Omental fat pad (tissue), 4 donors: ENCODE measurements around the gene ZNF324B. TPM values are rescaled to one million over a fixed set of nuclear protein-coding genes. Genes with fewer than 3 reads are reported as not detected.

Experiments
- ATAC-seq: fragments of 150-250 bp; one replicate; pipeline ENCODE4 v1.9.1; 2016; ENCODE audit warnings: mild to moderate bottlenecking, moderate library complexity; ENCODE audit not compliant: low FRiP score
- DNase-seq: peaks from one replicate; pipeline ENCODE4 v3.0.0-alpha.2; 2019; ENCODE audit warnings: low spot score
- small RNA-seq: library from RNA; depleted of rRNA; stranded (forward); fragments of <200 nt; gene quantifications from one replicate; pipeline ENCODE3, GENCODE V24; 2016
- total RNA-seq, 4 donors: library from RNA; depleted of rRNA; stranded (reverse); fragments of >200 nt; gene quantifications; one replicate each; pipeline ENCODE4 v1.1.0, GENCODE V29; 2016
- TF ChIP-seq, protein P1 (sequence below), 3 donors: fragments of 450-650 bp; IDR thresholded peaks; one replicate each; pipeline ENCODE4 v1.5.1; 2016 to 2017; ENCODE audit warnings: antibody characterized with exemption in 3 of 3, mild to moderate bottlenecking in 3 of 3, moderate library complexity in 2 of 3

ZNF324B gene
- total RNA-seq, 4 donors from 2014 or later: 3.8 to 8.5 (median 6.0) TPM

DNA sequence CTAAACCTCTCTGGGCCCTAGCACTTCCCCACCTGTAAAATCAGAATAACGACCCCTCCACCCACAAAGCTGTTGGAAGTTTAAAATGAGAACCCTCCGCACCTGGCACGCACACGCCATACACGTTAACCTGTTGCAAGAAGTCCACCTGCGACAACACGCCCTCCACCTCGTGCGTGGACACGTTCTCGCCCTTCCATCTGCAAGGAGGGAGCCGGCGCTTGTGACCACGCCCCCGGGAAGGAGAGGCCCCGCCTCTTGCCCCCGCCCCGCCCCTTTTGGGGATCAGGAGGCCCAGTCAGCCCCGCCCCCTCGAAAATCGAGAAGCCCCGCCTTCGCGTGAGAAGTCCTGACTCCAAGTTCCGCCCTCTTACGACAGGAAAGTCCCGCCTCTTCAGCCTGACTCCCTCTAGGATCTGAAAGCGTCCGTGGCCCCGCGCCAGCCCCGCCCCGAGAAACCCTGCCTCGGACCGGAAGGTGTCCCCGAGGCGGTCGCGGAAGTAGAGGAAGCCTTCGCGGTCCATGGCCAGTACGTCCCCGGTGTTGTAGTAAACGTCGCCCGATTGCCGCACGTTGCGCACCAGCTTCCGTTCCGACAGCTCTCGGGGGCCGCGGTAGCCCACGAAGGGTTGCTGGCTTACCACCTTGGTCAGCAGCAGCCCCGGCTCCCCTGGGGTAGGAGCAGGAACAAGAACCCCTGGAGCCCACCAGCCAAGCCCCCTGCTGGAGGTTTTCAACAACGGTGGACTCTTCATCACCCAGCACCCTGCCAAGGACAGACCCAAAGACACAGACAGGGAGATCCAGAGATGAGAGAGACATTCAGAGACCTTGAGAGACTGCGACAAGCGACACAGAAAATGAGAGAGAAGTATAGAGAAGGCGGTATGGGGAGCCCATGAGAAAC, 47.9 kb downstream of the ZNF324B start:
- ATAC-seq (peak; percentile 99), DNase-seq (peak; percentile 98)
- TF ChIP-seq, protein P1, sequence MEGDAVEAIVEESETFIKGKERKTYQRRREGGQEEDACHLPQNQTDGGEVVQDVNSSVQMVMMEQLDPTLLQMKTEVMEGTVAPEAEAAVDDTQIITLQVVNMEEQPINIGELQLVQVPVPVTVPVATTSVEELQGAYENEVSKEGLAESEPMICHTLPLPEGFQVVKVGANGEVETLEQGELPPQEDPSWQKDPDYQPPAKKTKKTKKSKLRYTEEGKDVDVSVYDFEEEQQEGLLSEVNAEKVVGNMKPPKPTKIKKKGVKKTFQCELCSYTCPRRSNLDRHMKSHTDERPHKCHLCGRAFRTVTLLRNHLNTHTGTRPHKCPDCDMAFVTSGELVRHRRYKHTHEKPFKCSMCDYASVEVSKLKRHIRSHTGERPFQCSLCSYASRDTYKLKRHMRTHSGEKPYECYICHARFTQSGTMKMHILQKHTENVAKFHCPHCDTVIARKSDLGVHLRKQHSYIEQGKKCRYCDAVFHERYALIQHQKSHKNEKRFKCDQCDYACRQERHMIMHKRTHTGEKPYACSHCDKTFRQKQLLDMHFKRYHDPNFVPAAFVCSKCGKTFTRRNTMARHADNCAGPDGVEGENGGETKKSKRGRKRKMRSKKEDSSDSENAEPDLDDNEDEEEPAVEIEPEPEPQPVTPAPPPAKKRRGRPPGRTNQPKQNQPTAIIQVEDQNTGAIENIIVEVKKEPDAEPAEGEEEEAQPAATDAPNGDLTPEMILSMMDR (IDR thresholded peaks at IDR 0.05): no peak

DNA sequence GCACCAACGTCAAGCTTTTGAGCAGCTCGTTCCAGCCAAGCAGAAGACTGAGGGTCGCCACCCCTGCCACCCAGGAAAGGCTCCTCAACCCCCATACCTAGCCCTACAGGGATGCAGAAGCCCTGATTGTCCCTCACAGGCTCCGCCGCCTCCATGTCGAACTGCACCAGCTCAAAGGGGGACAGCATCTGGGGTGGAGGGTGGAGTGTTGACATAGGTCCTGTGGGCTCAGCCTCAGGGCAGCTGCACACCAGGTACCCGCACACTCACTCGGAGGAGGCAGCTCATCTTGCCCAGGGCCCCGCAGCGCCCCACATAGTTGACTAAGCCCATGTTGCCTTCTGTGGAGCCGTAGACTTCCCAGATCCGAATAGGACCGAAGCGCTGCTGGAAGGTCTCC, 48.8 kb downstream of the ZNF324B start:
- TF ChIP-seq, protein P1 (IDR thresholded peaks at IDR 0.05): no peak
- no peak for ATAC-seq
- DNase-seq: no peak

Small RNA genes within 50 kb of the gene (small RNA-seq; reads per million reads assigned to genes)
- gene RN7SL693P (not detected), gene RNU6-1337P (not detected)

Other genes with a start within 250 kb of the ZNF324B start
- gene ZNF544, start 222.7 kb upstream of the ZNF324B start, total RNA-seq: 10 to 100 TPM; 21.2 to 31.2 (median 28.4) TPM
- gene ZNF8, start 172.7 kb upstream of the ZNF324B start, total RNA-seq: 1 to 10 TPM; 4.6 to 9.3 (median 5.9) TPM
- 10 to 100 TPM; 39.5 to 85.1 (median 59.2) TPM for gene ERVK3-1, start 146.2 kb upstream of the ZNF324B start, total RNA-seq
- gene ZSCAN22, start 124.6 kb upstream of the ZNF324B start, total RNA-seq: 1 to 10 TPM; 2.0 to 3.7 (median 2.8) TPM
- gene A1BG, start 98.1 kb upstream of the ZNF324B start, total RNA-seq: 10 to 100 TPM in 3 of 4 donors, 1 to 10 TPM in 1; 8.7 to 18.4 (median 16.4) TPM
- 1 to 10 TPM in 3 of 4 donors, under 1 TPM in 1; 0.74 to 2.4 (median 1.3) TPM for gene ZNF497, start 88.9 kb upstream of the ZNF324B start, total RNA-seq
- 1 to 10 TPM in 3 of 4 donors, under 1 TPM in 1; 0.48 to 4.4 (median 2.1) TPM for gene ZNF837, start 70.6 kb upstream of the ZNF324B start, total RNA-seq
- 1,000 to 10,000 TPM; 1,379 to 1,993 (median 1,504) TPM for gene RPS5, start 64.4 kb upstream of the ZNF324B start, total RNA-seq
- gene RNF225, start 56.0 kb upstream of the ZNF324B start, total RNA-seq: not detected
- 10 to 100 TPM in 2 of 4 donors, 1 to 10 TPM in 2; 7.9 to 34.1 (median 9.2) TPM for gene ZNF584, start 43.0 kb upstream of the ZNF324B start, total RNA-seq
- gene ZNF132, start 11.5 kb upstream of the ZNF324B start, total RNA-seq: 1 to 10 TPM; 4.0 to 8.2 (median 4.6) TPM
- gene ZNF324, start 15.5 kb downstream of the ZNF324B start, total RNA-seq: 10 to 100 TPM in 3 of 4 donors, 1 to 10 TPM in 1; 7.3 to 23.3 (median 15.8) TPM
- 10 to 100 TPM in 1 of 4 donors, 1 to 10 TPM in 3; 6.6 to 10.4 (median 8.0) TPM for gene ZNF446, start 24.7 kb downstream of the ZNF324B start, total RNA-seq
- 1 to 10 TPM; 4.5 to 8.5 (median 5.6) TPM for gene SLC27A5, start 60.4 kb downstream of the ZNF324B start, total RNA-seq
- 10 to 100 TPM in 1 of 4 donors, 1 to 10 TPM in 3; 4.6 to 10.2 (median 8.4) TPM for gene ZBTB45, start 68.2 kb downstream of the ZNF324B start, total RNA-seq
- 100 to 1,000 TPM; 151 to 238 (median 166) TPM for gene TRIM28, start 92.4 kb downstream of the ZNF324B start, total RNA-seq
- gene CHMP2A, start 103.5 kb downstream of the ZNF324B start, total RNA-seq: 100 to 1,000 TPM in 2 of 4 donors, 10 to 100 TPM in 2; 87.0 to 115 (median 99.6) TPM
- 10 to 100 TPM; 19.4 to 26.2 (median 23.3) TPM for gene UBE2M, start 107.0 kb downstream of the ZNF324B start, total RNA-seq
- 10 to 100 TPM; 15.8 to 32.5 (median 22.1) TPM for gene MZF1, start 121.7 kb downstream of the ZNF324B start, total RNA-seq